A673 (cell line): ENCODE results near the gene TBCEL. TPM values are rescaled to one million over a fixed set of nuclear protein-coding genes. Genes with fewer than 3 reads are reported as not detected.

Experiments
- BruUV-seq: library from RNA; stranded (reverse); fragments of 400-500 nt; replicated peaks from 2 replicates; lab custom pipeline; 2021; lab: Mats Ljungman, UMichigan
- CTCF ChIA-PET: fragments of 300-600 bp; sonication (Branson Sonifier 250); formaldehyde crosslinking; loops from one replicate; lab custom pipeline; 2022; ENCODE audit warnings: antibody characterized with exemption; lab: Charles Lee
- POLR2A ChIA-PET: fragments of 300-600 bp; sonication (Branson Sonifier 250); formaldehyde crosslinking; loops from one replicate; lab custom pipeline; 2022; ENCODE audit warnings: antibody characterized with exemption; ENCODE audit not compliant: low non-redundant PET; lab: Charles Lee
- DNase-seq: peaks from one replicate; pipeline ENCODE4 v3.0.0-alpha.2; 2015; ENCODE audit warnings: low spot score
- H3K27ac ChIP-seq: fragments of 200-600 bp; sonication (generic); 2 replicates; pipeline ENCODE4 v1.5.1; 2016; ENCODE audit warnings: mixed run types, low read depth, mild to moderate bottlenecking, mixed read lengths, antibody characterized with exemption, low read length; ENCODE audit not compliant: poor library complexity, severe bottlenecking
- H3K27me3 ChIP-seq: fragments of 200-600 bp; sonication (generic); replicated peaks from 2 replicates; pipeline ENCODE4 v1.6.1; 2017; ENCODE audit warnings: mixed run types, low read depth, mild to moderate bottlenecking, mixed read lengths, antibody characterized with exemption, low read length; ENCODE audit not compliant: insufficient read depth, poor library complexity
- H3K36me3 ChIP-seq: fragments of 200-600 bp; sonication (generic); 2 replicates; pipeline ENCODE4 v1.6.1; 2016; ENCODE audit warnings: mixed run types, mild to moderate bottlenecking, mixed read lengths, antibody characterized with exemption, low read length; ENCODE audit not compliant: insufficient read depth, poor library complexity, severe bottlenecking
- H3K4me1 ChIP-seq: fragments of 200-600 bp; sonication (generic); 2 replicates; pipeline ENCODE4 v1.6.1; 2017; ENCODE audit warnings: mixed run types, mild to moderate bottlenecking, mixed read lengths, antibody characterized with exemption, low read length; ENCODE audit not compliant: insufficient read depth, poor library complexity, severe bottlenecking
- H3K4me3 ChIP-seq: fragments of 200-600 bp; sonication (generic); 2 replicates; pipeline ENCODE4 v1.5.1; 2016; ENCODE audit warnings: low read depth, mixed run types, mild to moderate bottlenecking, mixed read lengths, low read length; ENCODE audit not compliant: poor library complexity, severe bottlenecking
- H3K9me3 ChIP-seq: fragments of 200-600 bp; sonication (generic); 2 replicates; pipeline ENCODE4 v1.6.1; 2016; ENCODE audit warnings: mixed run types, low read depth, mild to moderate bottlenecking, mixed read lengths, antibody characterized with exemption, low read length; ENCODE audit not compliant: poor library complexity, severe bottlenecking
- CTCF ChIP-seq: fragments of 300-800, 200-600 bp; sonication (generic); conservative IDR thresholded peaks from 2 replicates; pipeline ENCODE4 v1.5.1; 2017; ENCODE audit warnings: low read depth, mild to moderate bottlenecking, antibody characterized with exemption, low read length, moderate library complexity, mixed read lengths
- EZH2 ChIP-seq: fragments of 200-600 bp; sonication (generic); IDR thresholded peaks from 2 replicates; pipeline ENCODE4 v1.6.1; 2017; ENCODE audit warnings: borderline replicate concordance, low read depth, mild to moderate bottlenecking, mixed read lengths, antibody characterized with exemption, low read length; ENCODE audit not compliant: poor library complexity, severe bottlenecking
- intact Hi-C: fragments of 100-400 bp; cut with micrococcal nuclease; formaldehyde crosslinking; loops from one replicate; pipeline ENCODE4 v1.10.0; 2022; ENCODE audit not compliant: unreplicated experiment
- total RNA-seq: library from RNA; stranded (reverse); gene quantifications from 2 replicates; pipeline ENCODE4 v1.2.3, GENCODE V29; 2021

TBCEL gene
- total RNA-seq, 1 experiment from 2014 or later, result 22.4 TPM

GRCh38 chr11:121004206-121004840 is 19.6 kb upstream of the TBCEL start:
- Histone ChIP-seq H3K36me3 (no peaks in the 10 kb centered on the region), H3K27me3 (peaks cover 33% of the 10 kb centered on the region), H3K9me3 (no peaks in the 10 kb centered on the region), H3K27ac (no peak overlapping the region), H3K4me3 (no peak overlapping the region), H3K4me1 (no peaks in the 10 kb centered on the region)
- ChIA-PET CTCF (no interaction called here), POLR2A (no interaction called here)
- TF ChIP-seq EZH2 (no peak), CTCF (no peak)
- intact Hi-C loops, result no loop called here
- no TSS peak for BruUV-seq
- peak; percentile 20 for DNase-seq

- TF ChIP-seq CTCF (no peak), EZH2 (no peak)
- Histone ChIP-seq H3K36me3 (no peaks in the 10 kb centered on the region), H3K9me3 (no peaks in the 10 kb centered on the region), H3K27me3 (peaks cover 36% of the 10 kb centered on the region), H3K4me3 (no peak overlapping the region), H3K4me1 (no peaks in the 10 kb centered on the region), H3K27ac (no peak overlapping the region)
- DNase-seq, result no peak
- CTCF ChIA-PET, result no interaction called here
- intact Hi-C loops, result no loop called here
- POLR2A ChIA-PET, result no interaction called here
- no TSS peak for BruUV-seq
Observed at GRCh38 chr11:121006922-121007321, 17.0 kb upstream of the TBCEL start.

- POLR2A ChIA-PET, result no interaction called here
Observed at GRCh38 chr11:121008551-121008950, 15.4 kb upstream of the TBCEL start.

More at GRCh38 chr11:121008551-121008950, 15.4 kb upstream of the TBCEL start:
- no TSS peak for BruUV-seq
- Histone ChIP-seq H3K27me3 (peaks cover 29% of the 10 kb centered on the region), H3K9me3 (no peaks in the 10 kb centered on the region), H3K4me1 (no peaks in the 10 kb centered on the region), H3K27ac (no peak overlapping the region), H3K36me3 (no peaks in the 10 kb centered on the region), H3K4me3 (no peak overlapping the region)
- CTCF ChIA-PET, result no interaction called here
- no peak for DNase-seq
- intact Hi-C loops, result no loop called here
- TF ChIP-seq CTCF (no peak), EZH2 (no peak)
